PFSK-1 (cell line): ENCODE data around the gene NFAM1.

Source experiments
- FOXP2 ChIP-seq: optimal IDR thresholded peaks from 2 replicates; pipeline ENCODE3; 2011; ENCODE audit warnings: borderline replicate concordance, control low read depth, inconsistent platforms; ENCODE audit not compliant: insufficient read depth; ENCODE audit errors: extremely low read length, extremely low read depth
- POLR2AphosphoS5 ChIP-seq: IDR thresholded peaks from 2 replicates; pipeline ENCODE4 v1.6.1; 2012; ENCODE audit warnings: low read depth, mild to moderate bottlenecking, control low read depth, low read length, moderate library complexity
- REST ChIP-seq, 2 experiments: IDR thresholded peaks; 2 replicates each; pipeline versions ENCODE4 v1.6.1 to v1.8.0; 2011 to 2012; ENCODE audit warnings: low read depth in 2 of 2, low read length in 2 of 2, control low read depth in 1 of 2, inconsistent platforms in 1 of 2, mild to moderate bottlenecking in 1 of 2, moderate library complexity in 1 of 2; ENCODE audit not compliant: insufficient read depth in 1 of 2
- SIN3A ChIP-seq: IDR thresholded peaks from 2 replicates; pipeline ENCODE4 v1.6.1; 2012; ENCODE audit warnings: mild to moderate bottlenecking, low read length, moderate library complexity, borderline replicate concordance; ENCODE audit not compliant: insufficient read depth
- TAF1 ChIP-seq: IDR thresholded peaks from 2 replicates; pipeline ENCODE4 v1.6.1; 2012; ENCODE audit warnings: low read length, control low read depth, borderline replicate concordance; ENCODE audit not compliant: insufficient read depth

The NFAM1 gene

DNA sequence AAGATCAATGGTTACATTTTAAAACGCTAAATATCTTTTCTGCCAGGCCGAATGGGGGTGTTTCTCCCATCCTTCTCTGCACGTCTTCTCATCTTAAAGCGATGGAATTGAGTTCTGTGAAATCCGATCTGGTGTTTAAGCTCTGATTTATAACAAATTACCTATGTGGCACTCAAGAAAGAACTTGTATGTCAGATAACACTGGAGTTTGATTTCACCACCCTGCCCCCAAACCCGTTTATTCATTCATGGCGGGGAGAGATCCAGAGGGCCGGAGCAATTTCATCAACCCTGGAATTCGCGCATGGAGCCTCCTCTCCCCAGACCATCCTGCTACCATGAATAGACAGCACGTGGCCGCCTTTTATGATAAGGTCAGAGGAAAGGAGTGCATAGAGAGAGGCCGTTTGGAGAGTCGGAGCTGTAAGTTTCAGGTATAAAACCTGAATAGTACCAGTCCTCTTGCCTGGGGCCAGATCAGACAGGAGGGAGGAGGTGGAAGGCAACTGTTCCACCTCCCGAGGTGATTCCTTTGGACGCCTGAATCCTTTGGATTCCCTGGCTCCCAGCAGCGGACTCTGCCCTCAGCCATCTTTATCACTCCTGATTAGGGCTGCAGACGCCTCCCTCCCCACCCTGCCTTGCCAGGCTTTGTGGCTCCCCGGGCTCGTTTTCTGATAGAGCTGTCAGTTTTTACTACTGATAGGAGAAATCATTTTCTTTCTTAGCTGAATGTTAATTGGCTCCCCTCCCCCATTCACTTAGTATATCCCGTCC is 27.3 kb upstream of the NFAM1 start:
- no peak for TF ChIP-seq FOXP2
- TF ChIP-seq SIN3A, result no peak
- TF ChIP-seq REST (IDR thresholded peaks at IDR 0.05; ENCODE audit: insufficient read depth in 1 of 2, low read depth in 2 of 2, low read length in 2 of 2), result no peak
- TF ChIP-seq TAF1, result no peak
- no peak for TF ChIP-seq POLR2AphosphoS5

- no peak for TF ChIP-seq SIN3A
- no peak for TF ChIP-seq TAF1
- TF ChIP-seq REST (IDR thresholded peaks at IDR 0.05; ENCODE audit: insufficient read depth in 1 of 2, low read depth in 2 of 2, low read length in 2 of 2), result no peak
- TF ChIP-seq POLR2AphosphoS5, result no peak
Observed at GRCh38 chr22:42452916-42453315, 20.7 kb upstream of the NFAM1 start.

- TF ChIP-seq POLR2AphosphoS5, result no peak
- TF ChIP-seq SIN3A, result no peak
- no peak for TF ChIP-seq TAF1
- TF ChIP-seq REST (IDR thresholded peaks at IDR 0.05; ENCODE audit: insufficient read depth in 1 of 2, low read depth in 2 of 2, low read length in 2 of 2), result no peak
- no peak for TF ChIP-seq FOXP2
Observed at GRCh38 chr22:42452456-42452855, 20.3 kb upstream of the NFAM1 start.

DNA sequence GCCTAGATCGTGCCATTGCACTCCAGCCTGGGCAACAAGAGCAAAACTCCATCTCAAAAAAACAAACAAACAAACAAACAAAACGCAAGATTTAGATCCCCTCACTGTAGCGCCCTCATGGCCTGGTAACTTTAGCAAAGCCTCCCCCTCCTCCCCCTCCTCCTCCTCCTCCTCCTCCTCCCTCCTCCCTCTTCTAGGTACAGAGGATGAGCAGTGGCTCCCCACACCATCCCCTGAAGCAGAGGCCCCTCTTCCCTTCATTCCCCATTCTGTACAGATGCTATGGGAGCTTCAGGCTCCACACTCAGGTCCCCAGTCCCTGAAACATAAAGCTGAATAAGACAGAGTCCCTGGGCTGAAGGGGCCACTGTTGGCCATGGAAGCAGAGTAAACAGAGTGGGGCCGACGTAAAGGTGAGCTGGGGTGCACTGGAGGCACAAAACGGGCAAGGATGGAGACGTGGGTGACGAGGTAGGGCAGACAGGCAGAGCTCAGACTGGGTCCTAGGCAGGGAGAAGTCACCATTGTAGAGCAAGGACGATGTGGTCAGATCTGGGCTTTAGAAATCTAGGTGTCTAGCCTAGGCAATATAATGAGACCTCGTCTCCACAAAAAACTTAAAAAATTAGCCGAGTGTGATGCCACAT is 19.4 kb upstream of the NFAM1 start:
- TF ChIP-seq POLR2AphosphoS5 (no peak), FOXP2 (no peak), REST (IDR thresholded peaks at IDR 0.05; ENCODE audit: insufficient read depth in 1 of 2, low read depth in 2 of 2, low read length in 2 of 2) (no peak), TAF1 (no peak), SIN3A (no peak)
